Colonic mucosa (tissue), 4 donors: Measurements from ENCODE around the gene MVD. TPM values are rescaled to one million over a fixed set of nuclear protein-coding genes. Genes with fewer than 3 reads are reported as not detected.
"Not testable (repeated sequence)": the region's sequence is repeated elsewhere in the genome, so short reads cannot be mapped to it uniquely, and the experiment has no call there.

Source experiments
- DNase-seq: peaks from one replicate; pipeline ENCODE4 v3.0.0-alpha.2; 2020
- H3K27ac ChIP-seq: fragments of 200-600 bp; one replicate; pipeline ENCODE4 v1.8.0; 2021
- H3K27me3 ChIP-seq: fragments of 200-600 bp; one replicate; pipeline ENCODE4 v1.8.0; 2021
- H3K36me3 ChIP-seq: fragments of 200-600 bp; one replicate; pipeline ENCODE4 v1.8.0; 2021
- H3K4me1 ChIP-seq: fragments of 200-600 bp; one replicate; pipeline ENCODE4 v1.8.0; 2021; ENCODE audit warnings: mild to moderate bottlenecking
- H3K4me3 ChIP-seq: fragments of 200-600 bp; one replicate; pipeline ENCODE4 v1.8.0; 2021
- H3K9ac ChIP-seq, 2 donors: one replicate each; pipeline ENCODE4 v1.7.0; 2013; ENCODE audit warnings: control low read depth in 2 of 2, low read depth in 2 of 2, low read length in 2 of 2
- H3K9me3 ChIP-seq: fragments of 200-600 bp; one replicate; pipeline ENCODE4 v1.8.0; 2021
- CTCF ChIP-seq: fragments of 200-600 bp; IDR thresholded peaks from one replicate; pipeline ENCODE4 v1.8.0; 2022; ENCODE audit warnings: antibody characterized with exemption, mild to moderate bottlenecking
- intact Hi-C: fragments of 100-400 bp; cut with DNase I; formaldehyde crosslinking; loops from one replicate; pipeline ENCODE4 v1.14.1; 2022
- total RNA-seq, 2 donors: library from RNA; stranded (reverse); fragmentation: NEBNext Ultra II Directional in 1 of 2; extraction: Animal tissue kit (Norgen Biotek cat#: 25700) in 1 of 2; gene quantifications; one replicate each; pipeline ENCODE4 v1.2.1, GENCODE V29; 2021
- donor health status: healthy.
- donor health status: DM: no; HTN: no; CAD: no.
- donor health status: DM: no; HTN: no; CAD: no.

Gene MVD
- total RNA-seq, 2 donors from 2014 or later: 86.2 to 132 TPM

GRCh38 chr16:88613293-88613692 lies 49.6 kb downstream of the MVD start:
- H3K4me1 ChIP-seq: peaks cover 21% of the 10 kb centered on the region
- H3K36me3 ChIP-seq: peaks cover 18% of the 10 kb centered on the region
- H3K9ac ChIP-seq: no peak overlapping the region
- TF ChIP-seq CTCF: no peak
- no peak for DNase-seq
- H3K27ac ChIP-seq: no peak overlapping the region
- intact Hi-C loops: no loop called here
- no peaks in the 10 kb centered on the region for H3K9me3 ChIP-seq
- H3K27me3 ChIP-seq: no peaks in the 10 kb centered on the region
- H3K4me3 ChIP-seq: no peak overlapping the region

GRCh38 chr16:88610909-88611812 lies 51.7 kb downstream of the MVD start:
- Histone ChIP-seq H3K27me3 (no peaks in the 10 kb centered on the region), H3K9me3 (no peaks in the 10 kb centered on the region), H3K27ac (no peak overlapping the region), H3K9ac (no peak overlapping the region), H3K4me1 (peaks cover 6% of the 10 kb centered on the region), H3K36me3 (peaks cover 18% of the 10 kb centered on the region), H3K4me3 (no peak overlapping the region)
- intact Hi-C loops: no loop called here
- TF ChIP-seq CTCF: no peak
- no peak for DNase-seq

GRCh38 chr16:88610080-88610479 lies 52.8 kb downstream of the MVD start:
- Histone ChIP-seq H3K36me3 (peaks cover 18% of the 10 kb centered on the region), H3K27me3 (no peaks in the 10 kb centered on the region), H3K4me1 (no peaks in the 10 kb centered on the region), H3K27ac (no peak overlapping the region), H3K9me3 (no peaks in the 10 kb centered on the region), H3K4me3 (no peak overlapping the region), H3K9ac (no peak overlapping the region)
- no peak for TF ChIP-seq CTCF
- intact Hi-C loops: no loop called here
- no peak for DNase-seq

GRCh38 chr16:88609426-88609825 lies 53.5 kb downstream of the MVD start:
- H3K36me3 ChIP-seq: peaks cover 18% of the 10 kb centered on the region
- H3K4me3 ChIP-seq, H3K9ac ChIP-seq, H3K27me3 ChIP-seq, intact Hi-C loops, H3K9me3 ChIP-seq, H3K4me1 ChIP-seq, DNase-seq, H3K27ac ChIP-seq: not testable (repeated sequence)

- Histone ChIP-seq H3K4me1 (no peaks in the 10 kb centered on the region), H3K9ac (no peak overlapping the region), H3K27ac (no peak overlapping the region), H3K36me3 (peaks cover 18% of the 10 kb centered on the region), H3K9me3 (no peaks in the 10 kb centered on the region), H3K27me3 (no peaks in the 10 kb centered on the region), H3K4me3 (no peak overlapping the region)
- intact Hi-C loops: no loop called here
- no peak for DNase-seq
- TF ChIP-seq CTCF: no peak
Observed at GRCh38 chr16:88608076-88608475, 54.8 kb downstream of the MVD start.

- no peaks in the 10 kb centered on the region for H3K27me3 ChIP-seq
- no peak overlapping the region for H3K4me3 ChIP-seq
- H3K4me1 ChIP-seq: no peaks in the 10 kb centered on the region
- intact Hi-C loops: no loop called here
- no peaks in the 10 kb centered on the region for H3K9me3 ChIP-seq
- no peak for DNase-seq
- no peak for TF ChIP-seq CTCF
- H3K9ac ChIP-seq: no peak overlapping the region
- H3K27ac ChIP-seq: no peak overlapping the region
- H3K36me3 ChIP-seq: peaks cover 12% of the 10 kb centered on the region
Observed at GRCh38 chr16:88606148-88606757, 56.6 kb downstream of the MVD start.
